ENCODE data around the gene MPZL1.

MPZL1 gene

DNA sequence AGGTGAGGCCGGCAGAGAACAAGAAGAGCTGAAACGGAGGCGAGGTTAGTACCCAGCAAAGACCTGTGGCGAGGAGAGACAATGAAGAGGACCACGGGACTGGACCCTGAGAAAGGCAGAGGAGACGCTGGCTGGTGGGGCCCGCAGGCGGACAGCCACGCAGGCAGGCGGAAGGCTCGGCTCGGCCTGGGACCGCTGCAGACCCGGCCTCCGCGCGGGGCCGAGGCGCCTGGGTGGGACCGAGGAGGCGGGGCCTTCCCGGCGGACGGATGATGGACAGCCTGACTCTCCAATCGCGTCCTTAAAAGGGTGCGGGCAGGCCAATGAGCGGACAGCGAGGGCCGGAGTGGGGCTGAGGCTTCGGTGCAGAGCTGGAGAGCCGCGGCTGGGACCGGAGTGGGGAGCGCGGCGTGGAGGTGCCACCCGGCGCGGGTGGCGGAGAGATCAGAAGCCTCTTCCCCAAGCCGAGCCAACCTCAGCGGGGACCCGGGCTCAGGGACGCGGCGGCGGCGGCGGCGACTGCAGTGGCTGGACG, at the start of gene MPZL1:
Gene MPZL1 (plus strand): TSS at position 366 of the 535 bp plus-strand sequence. CDS start 170 bp downstream, outside the sequence.
- DNase-seq, result peak; percentile 92

DNA sequence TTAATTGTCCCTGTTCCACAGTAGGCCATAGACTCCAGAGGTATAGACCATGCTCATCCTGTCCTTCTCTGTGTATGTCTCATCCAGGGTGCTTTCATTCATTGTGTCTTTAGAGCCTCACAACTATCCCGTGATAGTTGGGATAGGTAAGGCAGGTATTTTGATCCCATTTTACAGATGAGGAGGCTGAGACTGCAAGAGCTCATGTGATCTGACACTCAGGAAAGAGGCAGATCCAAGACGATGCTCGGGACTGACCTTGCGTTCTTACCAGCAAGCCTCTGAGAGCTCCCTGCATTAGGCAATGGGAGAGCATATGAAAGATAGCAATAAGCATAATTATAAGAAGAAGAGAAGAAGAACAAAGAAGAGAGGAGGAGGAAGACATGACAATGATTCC, 49.0 kb upstream of the MPZL1 start:
- DNase-seq, result no peak

DNA sequence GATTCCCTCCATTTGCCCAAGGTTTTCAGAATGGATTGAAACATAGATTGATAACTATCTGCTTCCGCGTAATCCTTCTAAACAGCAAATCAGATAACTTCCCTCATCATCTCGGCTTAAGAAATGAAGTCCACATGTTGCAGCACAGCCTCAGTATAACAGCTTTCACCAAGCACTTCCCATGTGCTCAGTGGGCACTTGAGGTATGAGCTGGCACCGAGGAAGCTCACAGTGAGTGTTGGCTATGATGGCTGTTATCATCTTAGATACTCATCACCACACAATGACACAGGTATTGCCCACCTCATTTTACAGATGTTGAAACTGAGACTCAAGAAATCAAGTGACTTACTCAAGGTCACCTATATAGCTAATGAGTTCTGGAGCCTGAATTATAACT, 48.5 kb upstream of the MPZL1 start:
- no peak for DNase-seq

DNA sequence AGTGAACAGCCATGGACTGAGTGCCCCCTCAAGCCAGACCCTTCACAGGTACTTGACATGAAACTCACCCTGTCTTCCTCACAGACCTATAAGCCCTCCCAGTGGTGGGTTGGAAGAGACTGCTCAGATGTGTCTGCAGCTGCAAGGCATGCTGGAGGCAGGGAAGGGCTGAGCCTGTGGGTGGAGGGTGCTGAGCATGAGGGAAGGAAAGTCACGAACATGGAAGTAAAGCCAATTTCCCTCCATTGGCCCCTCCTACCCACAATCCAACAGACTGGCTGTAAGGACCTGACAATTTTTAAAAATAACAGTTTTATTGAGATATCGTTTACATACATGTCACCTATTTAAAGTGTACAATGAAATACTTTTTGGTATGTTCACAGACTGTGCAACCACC, 47.6 kb upstream of the MPZL1 start:
- no peak for DNase-seq

DNA sequence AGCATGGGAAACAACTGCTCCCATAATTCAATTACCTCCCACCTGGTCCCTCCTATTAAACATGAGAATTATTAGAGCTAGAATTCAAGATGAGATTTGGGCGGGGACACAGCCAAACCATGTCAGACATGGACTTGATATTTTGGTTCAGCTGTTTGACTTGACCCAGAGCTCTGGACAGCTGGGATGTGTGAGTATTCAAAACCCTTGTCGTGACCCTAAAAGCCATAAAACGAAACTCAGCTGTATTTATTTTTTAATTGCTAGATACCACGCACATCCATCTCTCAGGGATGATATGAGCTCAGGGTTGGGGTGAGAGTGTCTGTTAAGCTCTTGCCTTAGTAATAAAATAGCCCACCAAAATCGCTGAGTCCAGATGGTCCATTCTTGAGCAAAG, 46.3 kb upstream of the MPZL1 start:
- no peak for DNase-seq

DNA sequence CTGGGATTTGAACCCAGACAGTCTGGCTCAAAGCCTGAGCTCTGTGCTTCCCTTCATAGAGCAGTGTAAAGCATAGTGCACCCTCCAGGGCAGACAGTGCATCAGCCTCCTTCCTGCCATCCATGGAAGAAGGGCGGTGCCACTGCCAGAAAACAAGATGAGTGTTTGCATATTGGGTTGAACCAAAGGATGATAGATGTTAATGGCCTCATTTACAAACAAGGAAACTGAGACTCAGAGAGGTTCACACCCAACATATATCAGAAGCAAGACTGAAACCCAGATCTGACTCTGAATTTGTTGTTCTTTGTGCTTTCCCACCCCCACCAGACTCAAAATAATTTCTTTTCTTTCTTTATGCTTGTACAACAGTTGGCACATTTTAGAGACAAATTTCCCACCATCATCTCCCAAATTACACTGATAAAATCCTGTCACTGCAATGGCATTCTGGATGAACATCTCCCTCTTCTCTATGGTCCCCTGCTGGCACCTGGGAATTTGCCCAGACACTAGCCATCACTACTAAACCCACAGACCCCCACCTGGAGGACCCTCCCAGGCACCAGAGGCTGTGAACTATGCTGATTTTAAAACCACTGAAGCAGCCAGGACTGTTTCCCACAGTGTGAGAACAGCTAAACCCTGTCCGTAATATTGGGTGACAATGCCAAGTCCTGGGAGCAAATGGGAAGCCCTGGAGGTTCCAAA, 45.4 kb upstream of the MPZL1 start:
- DNase-seq, result no peak

DNA sequence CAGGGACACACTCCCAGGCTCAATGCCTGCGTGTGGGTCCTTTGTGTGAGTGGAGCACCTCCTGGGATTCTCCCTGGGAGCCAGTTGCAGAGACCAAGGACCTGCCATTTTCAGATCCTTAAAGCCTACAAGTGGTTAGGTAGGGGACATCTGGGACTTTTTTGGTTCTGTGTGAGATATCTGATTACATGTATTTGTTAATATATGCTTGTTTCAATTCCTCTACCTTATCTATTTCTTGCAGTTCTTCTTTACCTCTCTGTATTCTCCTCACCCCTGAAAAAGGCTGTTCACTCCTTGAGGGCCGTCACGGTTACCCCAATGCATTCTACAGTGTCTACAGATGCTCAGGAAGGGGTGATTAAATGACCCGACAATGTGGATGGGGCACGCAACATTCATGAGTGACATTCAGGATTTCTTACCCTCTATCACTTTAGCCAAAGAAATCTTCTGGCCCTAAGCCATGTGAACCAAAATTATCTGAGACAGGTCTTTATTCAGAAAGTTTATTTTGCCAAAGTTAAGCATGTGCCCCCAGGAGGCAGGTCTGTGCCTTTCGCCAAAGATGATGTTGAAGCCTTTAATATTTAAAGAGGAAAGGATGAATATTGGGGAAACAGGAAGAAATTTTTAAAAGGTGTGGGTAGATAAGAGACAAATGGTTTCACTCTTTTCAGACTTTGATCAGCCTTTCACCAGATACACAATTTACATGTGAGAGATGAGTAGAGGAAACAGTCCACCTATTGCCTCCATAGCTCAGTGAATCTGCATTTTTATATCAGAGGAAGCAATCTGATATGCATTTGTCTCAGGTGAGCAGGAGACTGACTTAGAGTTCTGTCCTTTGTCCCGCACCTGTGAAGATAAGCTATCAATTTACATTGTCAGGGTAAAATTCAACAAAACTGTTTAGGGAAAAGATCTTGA, 44.6 kb upstream of the MPZL1 start:
- no peak for DNase-seq

DNA sequence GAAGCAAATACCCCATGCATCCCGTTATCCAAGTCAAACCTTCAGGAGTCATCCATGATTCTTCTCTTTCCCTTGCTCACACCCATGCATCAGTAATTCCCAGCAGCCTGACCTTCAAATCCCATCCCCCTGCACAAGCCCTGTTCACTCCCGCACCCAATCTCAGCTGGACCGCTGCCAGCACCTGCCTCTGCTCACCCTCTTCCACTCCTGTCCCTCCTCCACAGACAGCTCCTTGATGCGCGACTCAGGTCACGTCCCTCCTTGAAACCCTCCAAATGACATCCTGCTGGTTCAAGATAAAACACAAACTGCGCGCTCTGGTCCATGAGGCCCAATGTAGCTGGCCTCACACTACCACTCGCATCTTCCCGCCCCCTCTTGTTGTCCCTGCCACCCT, 43.4 kb upstream of the MPZL1 start:
- DNase-seq, result no peak

DNA sequence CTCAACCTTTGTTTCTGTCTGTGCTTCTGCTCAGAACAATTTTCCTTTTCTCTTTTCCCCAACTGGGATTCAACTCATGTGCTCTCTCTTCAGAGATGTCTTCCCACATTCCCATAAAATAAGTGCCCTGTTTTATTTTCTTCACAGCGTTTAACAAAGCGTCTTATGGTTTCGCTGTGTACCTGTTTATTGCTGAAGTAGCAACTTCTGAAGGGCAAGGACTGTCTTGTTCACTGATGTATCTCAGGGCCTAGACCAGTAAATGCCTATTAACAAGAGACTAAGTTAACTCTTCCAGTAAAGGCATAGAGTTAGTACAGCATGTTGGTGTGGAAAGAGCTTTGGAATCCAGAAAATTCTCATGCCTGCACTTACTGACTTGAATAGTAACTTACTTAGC, 42.9 kb upstream of the MPZL1 start:
- DNase-seq, result no peak

DNA sequence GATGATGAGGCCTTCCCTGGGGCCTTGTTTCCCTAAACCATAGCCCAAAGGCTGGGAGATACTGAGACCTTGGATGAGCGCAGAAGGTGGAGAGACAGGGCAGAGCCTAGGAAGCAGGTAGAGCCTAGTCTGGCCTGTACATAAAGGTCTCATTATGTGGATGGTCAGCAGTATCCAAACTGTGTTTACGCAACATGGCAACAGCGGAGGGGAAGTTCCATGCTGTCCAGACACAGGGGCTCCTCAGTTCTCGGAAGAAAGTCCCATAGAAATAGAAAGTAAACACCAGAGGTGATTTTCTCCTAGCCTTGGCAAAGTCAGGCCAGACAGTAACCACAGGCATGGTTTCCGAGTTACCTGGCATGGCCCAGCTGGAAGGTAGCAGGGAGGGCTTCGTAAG, 42.1 kb upstream of the MPZL1 start:
- no peak for DNase-seq

DNA sequence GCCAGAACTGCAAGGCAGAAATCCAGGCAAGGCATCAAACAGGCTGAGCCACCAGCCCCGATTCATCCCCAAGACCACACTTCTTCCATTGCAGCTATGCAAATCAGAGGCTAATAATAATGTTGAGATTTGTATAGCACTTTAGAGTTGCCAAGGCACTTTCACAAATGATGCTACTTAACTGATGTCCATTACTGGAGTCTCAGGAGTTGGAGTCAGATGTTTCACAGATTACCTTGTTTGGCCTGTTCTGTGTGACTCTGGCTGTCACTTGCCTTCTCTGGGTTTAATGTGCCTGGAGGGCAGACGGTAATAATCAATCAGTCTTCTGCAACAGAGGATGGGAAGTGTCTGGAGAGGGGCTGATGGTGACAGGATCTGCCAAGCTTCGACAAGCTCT, 40.8 kb upstream of the MPZL1 start:
- no peak for DNase-seq

DNA sequence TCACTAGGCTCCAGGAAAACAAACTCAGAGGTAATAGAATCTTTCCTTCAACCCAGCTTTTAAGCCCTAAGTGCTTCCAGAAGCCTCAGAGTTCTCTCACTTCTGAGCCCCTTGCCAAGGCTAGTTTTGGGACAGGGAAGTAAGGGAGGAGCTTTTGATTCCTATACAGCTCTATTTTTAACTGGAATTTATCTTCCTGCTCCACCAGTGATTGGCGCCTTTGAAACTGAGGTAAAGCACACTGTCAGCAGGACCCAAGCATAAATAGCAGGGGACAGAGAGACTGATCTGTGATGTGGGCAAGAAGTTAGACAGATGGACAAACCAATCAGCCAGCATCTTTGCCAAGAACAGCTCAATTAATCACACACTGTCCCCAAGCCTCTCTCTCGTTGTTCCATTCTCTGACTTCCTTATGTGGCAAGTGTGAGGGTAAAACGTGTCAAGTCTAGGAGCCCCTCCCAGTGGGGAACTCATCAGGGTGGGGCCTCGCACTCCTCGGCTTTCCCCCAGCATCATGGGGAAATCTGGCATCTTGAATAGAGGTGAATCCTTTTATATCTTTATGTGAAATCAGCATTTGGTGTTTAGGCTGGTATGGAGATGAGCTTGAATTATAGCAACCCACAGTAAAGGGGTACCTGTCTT, 40.2 kb upstream of the MPZL1 start:
- DNase-seq, result no peak

DNA sequence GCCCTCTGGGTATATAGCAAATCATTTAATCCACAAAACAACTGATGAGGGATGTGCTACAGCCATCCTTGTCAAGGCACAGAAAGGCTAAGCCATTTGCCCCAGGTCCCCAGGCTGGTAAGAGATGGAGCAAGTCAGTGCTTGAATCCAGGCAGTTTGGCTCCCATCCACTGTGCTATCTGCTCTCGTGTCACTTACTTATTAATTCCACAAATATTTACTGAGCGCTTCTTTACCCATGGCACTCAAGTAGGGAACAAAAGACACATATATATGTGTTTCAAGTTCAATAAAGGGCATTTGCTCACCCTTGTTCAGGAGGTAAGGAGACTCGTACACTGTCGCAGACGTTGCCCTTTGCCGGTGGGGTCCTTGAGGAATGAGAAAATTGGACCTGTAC, 38.6 kb upstream of the MPZL1 start:
- DNase-seq, result no peak

DNA sequence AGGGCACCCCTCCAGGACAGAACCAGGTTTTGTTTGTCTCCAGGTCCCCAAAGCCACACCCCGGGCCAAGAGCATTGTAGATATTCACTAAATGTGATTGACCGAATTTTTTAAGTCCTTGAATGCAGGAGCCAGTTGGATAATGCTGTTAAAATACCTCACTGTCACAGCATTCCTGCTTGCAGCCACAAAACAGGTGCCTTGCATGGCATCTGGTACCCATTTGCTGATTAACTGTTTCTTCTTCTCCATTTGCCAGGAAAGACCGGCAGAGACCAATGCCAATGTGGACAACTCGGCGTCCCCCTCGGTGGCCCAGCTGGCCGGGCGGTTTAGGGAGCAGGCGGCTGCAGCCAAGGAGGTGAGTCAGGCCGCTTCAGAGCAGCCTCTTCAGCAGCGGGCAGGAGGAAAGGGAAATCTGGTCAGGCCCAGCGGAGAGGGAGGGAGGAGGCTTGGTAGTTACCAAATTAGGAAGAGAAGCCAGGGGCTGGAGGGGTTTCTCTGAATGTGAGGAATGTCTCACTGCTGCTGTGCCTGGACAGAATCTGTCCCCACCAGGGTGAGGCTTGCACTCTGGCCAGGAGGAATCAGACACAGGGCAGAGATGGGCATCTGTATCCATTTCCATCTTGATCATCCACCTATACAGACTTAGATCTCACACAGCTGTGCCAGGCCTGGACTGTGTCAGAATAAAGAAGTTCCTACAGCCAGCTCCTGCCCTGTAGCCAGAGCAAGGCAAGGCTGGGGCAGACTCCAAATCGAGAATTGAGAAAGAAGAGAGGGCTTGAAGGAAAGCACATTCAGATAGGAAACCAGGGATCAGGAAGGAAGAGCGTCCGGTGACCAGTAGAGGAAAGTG, 37.9 kb upstream of the MPZL1 start:
- no peak for DNase-seq

DNA sequence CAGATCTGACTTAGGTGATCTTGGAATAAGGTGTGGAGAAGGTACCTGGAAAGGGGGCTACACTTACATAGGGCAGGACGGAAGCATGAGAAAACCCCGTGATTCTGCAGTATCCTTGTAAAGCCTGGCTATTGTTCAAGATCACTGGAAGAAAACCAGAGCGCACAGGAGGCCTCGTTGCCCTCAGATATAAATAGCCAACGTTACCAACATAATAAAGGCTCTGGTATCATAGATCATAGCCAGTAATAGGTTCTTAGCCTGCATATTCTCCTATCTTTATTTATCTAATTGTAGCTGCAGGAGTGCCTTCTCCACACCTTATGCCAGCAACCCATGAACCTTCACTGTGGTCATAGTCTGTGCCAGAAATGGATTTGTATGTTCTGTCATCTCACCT, 35.9 kb upstream of the MPZL1 start:
- DNase-seq, result no peak

DNA sequence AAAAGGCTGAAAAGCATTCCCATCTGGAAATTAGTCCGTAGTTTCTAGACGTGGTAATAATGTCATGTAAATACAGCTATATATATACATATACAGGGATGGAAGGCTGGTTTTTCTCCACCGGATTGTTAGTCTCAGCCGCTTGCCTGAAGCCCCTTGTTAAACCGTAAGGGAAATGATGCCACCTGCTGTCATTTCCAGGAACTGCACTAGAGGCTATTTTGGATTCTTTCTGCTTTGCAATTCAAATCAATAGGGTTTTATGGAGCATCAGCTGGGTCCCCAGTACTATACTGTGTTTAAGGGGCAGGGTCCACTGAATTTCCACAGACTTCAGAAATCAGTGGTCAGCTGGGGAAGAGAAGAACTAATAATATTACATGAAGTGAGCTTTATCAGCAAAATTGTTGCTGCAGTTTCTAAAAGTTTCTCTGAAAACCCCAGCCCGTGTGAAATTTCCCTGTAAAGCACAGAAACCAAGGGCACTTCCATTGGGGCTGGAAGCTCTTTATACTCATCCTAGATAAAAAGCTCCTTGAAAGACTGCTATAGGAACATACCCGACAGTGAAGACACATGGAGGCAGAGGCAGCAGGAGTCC, 33.8 kb upstream of the MPZL1 start:
- DNase-seq, result peak; percentile 83

DNA sequence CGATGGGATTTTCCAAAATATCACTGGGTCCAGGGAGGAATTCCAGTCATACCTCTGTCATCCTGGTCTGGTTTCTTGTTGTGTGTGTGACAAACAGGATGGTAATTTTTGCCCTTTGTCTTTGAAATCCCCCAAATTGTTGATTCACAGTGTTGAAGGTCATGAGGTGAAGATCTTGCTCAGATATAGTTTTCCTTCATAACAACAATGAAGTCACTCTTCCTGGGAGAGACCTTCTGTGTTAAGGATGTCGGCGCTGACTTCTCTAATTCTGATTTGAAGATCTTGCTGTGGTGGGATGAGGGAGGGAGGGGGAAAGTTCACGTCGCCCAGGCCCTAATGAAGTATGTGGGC, 32.2 kb upstream of the MPZL1 start:
- DNase-seq, result no peak

DNA sequence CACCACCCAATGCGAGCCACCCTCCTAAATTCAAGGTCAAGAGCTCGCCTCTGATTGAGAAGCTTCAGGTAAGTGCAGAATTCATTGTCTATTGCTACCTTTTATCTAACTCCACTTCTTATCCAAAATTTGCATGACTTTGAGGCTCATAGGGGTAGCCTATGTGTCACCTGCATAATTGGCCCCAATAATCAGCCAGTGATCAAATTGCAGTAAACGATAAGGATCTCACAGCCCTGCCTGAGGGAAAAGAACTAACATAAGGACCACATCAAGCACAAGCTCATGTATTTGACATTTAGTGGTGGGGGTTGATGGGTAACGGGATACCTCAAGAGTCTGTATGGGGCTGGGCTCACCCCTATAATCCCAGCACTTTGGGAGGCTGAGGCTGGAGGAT, 31.7 kb upstream of the MPZL1 start:
- no peak for DNase-seq

DNA sequence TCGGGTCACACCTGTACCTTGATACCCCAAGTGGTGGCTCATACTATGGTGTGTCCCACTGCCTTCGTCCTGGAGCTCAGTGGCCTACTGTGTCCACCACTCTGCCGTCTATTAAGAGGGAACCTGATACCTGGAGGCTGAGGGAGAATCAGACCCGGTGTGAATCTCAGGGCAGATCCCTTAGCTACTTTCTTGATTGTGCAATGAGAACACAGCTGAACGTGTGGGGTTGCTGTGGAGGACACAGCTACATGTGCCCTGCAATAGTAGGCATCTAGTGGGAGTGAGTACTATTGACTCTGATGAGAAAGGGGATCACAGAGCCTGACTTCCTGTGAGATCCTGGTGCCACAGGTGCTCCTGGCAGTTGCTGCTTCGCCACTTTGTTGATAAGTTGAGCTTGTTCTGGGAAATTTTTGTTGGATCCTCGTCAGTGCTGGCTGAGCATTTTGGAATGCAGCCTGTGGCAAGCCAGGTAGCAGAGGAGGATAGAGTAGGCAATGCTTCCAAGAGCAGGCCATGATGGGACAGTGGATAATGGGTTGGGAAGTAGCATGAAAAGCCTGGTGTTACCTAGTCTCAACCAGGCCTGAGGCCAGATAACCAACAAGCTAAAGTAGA, 28.2 kb upstream of the MPZL1 start:
- no peak for DNase-seq

DNA sequence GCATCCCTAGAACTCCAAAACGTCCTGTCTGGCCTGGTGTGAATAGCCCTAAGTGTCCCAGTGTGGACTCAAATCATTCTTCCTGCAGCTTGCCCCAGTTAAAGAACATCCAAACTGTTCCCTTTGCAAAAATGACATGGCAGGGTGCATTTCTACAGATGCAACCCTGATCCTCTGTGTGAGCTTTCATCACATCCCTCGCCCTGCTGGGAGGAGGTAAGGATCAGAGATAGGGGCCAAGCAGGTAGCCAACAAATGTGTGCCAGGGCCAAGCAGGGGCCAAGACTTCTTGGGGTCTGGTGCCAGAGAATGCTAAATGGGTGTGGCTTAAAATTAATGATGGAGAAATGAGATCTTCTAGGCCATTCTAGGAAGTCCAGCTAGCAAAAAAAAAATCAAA, 27.1 kb upstream of the MPZL1 start:
- no peak for DNase-seq

DNA sequence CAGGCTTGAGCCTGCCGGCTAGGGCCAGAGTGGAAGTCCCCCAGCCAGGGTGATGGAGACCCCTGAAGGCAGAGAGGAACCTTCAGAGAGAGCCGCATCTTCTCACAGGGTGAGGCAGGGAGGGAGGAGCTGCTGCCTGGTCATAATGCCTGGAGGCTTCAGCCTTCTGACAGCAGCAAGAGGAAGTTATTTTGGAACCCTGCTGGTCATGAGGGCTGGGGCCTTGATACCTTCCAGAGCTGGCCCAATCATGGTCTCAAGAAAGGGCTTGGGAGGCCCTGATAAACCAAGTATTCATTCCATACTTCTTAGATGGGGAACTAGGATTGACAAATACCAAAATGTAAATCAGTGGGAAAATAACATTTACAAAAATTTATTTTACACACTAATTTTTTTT, 26.6 kb upstream of the MPZL1 start:
- no peak for DNase-seq
